Renal pelvis (tissue), 4 donors: ENCODE measurements around the gene GPD2. TPM values are rescaled to one million over a fixed set of nuclear protein-coding genes. Genes with fewer than 3 reads are reported as not detected.

ENCODE experiments used
- DNase-seq: peaks from one replicate; pipeline ENCODE4 v3.0.0-alpha.2; 2013
- polyA plus RNA-seq, 3 donors: library from polyadenylated mRNA; unstranded; fragments of 120-200 nt; gene quantifications; one replicate each; pipeline ENCODE4 v1.2.1, GENCODE V29; 2013; ENCODE audit not compliant: insufficient read length in 3 of 3

GPD2 gene
- polyA plus RNA-seq, 3 donors: 17.7 to 23.7 (median 20.5) TPM

DNA sequence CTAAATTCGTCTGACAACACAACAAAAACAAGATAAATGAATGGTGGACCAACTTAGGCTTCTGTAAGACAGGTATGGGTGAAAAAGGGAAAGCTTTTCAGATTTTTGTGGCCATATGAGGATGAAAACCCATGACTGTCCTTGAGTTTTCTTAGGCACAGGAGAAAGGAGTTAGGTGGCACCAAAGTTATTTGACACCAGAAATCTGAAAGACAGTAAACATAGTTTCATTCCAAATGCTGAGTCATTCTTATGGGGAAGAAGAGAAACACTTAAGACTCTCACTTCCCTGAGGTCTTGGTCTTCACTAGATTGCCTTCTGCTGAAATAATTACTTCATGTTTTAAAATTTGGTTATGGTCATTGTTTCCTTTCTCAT, 5.2 kb upstream of the GPD2 start:
- no peak for DNase-seq

GRCh38 chr2:156434461-156435291, 1.5 kb upstream of the GPD2 start:
- DNase-seq: no peak

DNA sequence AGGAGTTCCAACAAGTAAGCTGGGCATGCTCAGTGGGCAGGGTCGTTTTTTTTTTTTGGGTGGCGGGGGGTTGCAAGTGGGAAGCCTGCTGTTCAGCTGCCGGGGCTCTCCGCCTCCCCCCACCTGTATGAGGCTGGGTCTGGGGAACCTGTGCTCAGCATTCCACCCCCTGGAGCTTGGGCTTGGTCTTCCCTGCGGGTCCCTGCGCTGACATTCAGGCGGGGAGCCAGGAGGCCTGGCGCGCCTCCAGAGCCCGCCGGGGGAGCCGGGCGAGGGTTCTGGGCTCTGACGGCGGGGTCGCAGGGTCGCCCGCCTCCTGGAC, 822 bp upstream of the GPD2 start:
- no peak for DNase-seq

GRCh38 chr2:156436497-156437085, 412 bp downstream of the GPD2 start:
- peak; percentile 23 for DNase-seq

DNA sequence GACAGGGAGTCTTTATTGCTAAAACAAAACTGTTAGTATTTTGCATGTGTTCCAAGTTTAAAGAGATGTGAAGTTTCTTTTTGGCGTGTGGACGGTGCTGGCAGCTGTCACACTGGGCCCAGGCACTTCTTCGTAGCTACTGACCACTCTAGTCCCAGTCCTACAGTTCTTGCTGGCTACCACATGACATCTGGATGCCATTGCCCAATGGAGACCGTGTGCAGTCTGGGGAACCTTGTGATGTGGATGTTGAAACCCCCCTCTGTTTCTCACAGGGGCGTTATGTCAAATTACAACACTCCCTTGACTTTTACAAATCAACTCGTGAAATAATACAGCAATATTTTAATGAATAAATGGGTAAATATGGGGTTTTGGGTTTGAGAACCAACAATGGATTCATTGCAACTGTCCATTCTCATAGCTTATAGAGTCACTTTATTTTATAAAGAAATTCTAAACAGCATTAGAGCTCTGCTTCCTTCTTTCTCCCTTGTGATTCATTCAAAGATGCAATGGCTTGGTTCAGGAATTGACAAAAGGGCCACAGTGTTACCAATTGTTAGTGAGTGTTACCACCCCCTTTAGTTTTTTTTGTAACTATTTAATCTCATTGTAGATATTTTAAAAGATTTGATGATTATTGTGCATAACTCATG, 1.2 kb downstream of the GPD2 start:
- DNase-seq: no peak

- no peak for DNase-seq
Measured at GRCh38 chr2:156437931-156438410, 1.8 kb downstream of the GPD2 start.

- DNase-seq: no peak
Measured at GRCh38 chr2:156443089-156443488, 6.9 kb downstream of the GPD2 start.

DNA sequence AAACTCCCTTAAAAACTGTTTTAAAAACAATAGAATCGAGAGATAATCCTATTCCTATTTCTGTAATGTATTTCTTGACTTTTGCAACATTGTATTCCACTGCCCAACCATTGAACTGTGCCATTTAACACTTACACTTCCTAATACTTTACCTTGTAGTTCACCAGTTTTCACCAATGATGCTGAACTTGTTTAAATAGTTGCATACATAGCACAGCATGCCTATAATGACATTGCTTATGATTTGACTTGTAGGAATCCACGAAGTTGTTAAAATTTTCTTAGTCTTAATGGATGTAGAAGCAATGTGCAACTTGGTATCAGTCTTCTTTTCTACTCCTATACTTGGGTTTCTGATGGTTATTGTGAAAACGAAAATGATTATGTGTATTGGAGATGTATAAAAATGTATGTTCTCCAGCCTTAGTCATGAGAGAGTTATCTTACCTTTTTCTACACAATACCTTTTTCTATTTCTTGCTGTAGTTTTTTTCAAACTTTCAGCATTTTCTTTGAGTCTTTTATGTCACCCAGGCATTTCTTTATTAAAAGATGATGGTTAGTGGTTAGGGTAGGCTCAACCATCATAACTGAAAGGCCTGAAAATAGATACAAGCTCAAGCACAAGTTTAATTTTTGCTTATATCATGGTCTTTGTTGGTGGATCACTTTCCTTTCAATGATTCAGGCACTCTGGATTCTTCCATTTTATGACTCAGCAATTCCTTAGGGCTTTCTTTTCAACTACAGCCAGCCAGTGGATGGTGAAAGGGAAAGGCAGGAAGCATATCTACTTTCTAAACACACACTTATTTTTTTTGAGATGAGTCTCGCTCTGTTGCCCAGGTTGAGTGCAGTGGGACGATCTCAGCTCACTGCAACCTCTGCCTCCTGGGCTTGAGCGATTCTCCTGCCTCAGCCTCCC, 9.4 kb downstream of the GPD2 start:
- no peak for DNase-seq

DNA sequence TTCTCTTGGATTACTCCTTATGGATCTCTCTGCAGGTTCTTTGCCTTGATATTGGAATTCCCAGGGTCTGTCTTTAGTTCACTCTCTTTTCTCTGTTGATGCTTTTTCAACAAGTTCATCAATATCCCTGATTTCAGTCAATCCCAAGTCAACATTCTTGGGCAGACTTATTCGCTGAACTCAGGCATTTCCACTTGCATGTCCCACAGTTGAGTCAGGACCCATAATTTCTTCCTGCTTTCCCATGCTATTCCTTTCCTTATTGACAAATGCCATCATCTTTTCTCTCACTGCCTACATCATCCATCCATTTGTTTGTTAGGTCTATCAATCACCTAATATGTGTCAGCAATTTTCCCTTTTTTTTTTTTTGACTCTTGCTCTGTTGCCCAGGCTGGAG, 11.6 kb downstream of the GPD2 start:
- DNase-seq: no peak

- DNase-seq: no peak
Measured at GRCh38 chr2:156448766-156449165, 12.6 kb downstream of the GPD2 start.

DNA sequence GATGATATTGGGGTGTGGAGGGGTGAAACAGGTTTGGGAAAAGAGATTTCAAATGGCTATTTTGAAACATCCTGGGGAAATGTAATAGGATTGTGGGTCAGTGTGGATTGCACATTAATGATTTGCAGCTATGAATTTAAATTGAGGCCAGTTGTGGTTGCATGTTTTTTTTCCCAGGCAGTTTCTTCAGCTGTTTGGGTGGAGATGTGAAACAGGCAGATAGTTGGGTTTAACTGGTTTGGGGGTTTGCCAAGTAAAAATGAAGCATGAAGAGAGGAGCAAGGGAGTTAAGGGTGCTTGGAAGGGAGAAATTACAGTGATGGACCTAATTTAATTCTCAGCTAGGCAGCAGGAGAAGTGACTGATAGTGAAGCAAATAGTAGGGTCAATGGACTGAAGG, 16.8 kb downstream of the GPD2 start:
- DNase-seq: no peak

GRCh38 chr2:156455361-156455975, 19.3 kb downstream of the GPD2 start:
- DNase-seq: no peak

- DNase-seq: no peak
Measured at GRCh38 chr2:156456616-156457015, 20.4 kb downstream of the GPD2 start.

DNA sequence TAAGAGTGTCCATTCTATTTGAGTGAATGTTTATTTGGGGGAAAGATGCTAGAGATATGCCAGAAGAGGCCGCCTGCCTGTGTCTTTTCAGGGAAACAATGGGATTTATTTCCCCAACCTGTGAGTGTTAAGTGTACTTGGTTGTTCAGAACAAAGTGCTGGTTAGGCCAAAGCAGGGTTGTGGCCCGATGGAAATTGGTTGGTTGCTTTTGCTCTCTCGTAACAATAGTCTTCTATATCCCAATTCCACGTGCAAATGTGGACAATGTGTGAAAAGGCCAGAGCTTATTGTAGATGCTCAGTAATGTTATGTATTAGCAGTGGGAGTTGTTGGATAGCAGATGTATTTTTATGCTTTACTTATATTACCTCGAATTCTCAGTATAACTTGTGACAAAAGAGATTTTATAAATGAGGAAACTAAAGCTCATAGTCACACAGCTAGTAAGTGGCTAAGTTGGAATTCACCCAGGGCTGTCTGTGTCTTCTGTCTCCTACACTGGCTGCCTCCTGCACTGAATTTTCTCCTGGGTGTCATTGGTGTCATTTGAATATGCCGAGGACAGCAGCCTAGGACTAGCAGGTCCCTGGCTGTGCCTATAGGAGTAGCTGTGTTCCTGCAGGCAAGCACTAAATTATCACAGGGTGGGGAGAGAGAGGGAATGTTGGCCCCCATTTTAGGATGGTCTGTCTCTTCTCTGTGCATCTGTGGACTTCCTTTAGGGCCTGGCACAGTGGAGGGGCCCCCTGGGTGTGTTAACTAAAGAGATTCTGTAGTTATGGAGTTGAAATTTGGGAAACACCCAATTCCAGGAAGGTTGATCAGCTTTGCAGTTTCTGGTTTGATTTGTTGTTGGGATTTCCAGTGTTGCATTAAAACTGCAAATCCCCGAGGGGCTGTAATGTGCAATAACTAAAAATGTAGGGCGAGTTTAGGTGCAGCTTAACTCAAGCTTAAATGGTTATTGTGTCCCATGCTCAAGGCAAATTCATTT, 21.6 kb downstream of the GPD2 start:
- no peak for DNase-seq

GRCh38 chr2:156459720-156460119, 23.5 kb downstream of the GPD2 start:
- no peak for DNase-seq

DNA sequence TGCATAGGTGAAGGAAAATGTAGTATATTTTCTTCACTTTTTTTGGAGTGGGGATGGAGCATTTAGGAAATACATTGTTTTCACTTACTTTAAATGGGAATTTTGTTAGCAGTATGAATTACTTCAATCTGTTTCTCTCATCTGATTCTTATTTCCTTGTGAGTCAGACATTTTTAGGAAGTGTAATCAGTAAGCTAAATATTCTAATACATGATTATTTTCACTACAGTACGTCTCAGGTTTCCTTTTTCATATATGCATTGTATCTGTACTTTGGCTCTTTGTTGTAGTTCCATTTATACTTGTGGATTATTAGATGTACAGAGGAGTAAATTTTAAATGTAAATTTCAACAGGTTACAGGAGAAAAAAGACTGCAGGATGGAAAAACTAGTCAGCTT, 27.9 kb downstream of the GPD2 start:
- DNase-seq: no peak

GRCh38 chr2:156465573-156465972, 29.4 kb downstream of the GPD2 start:
- no peak for DNase-seq

- DNase-seq: peak; percentile 8
Measured at GRCh38 chr2:156466739-156467405, 30.7 kb downstream of the GPD2 start.

GRCh38 chr2:156470975-156471583, 34.9 kb downstream of the GPD2 start:
- DNase-seq: no peak
